A549 treated with DMSO at 1 μM for 4 hours (cell line): ENCODE measurements around the gene CCDC97. TPM values are rescaled to one million over a fixed set of nuclear protein-coding genes. Genes with fewer than 3 reads are reported as not detected.

Experiments
- total RNA-seq: library from RNA; stranded (reverse); fragments of 200-300 nt; extraction: Qiagen RNA extraction; gene quantifications from 5 replicates; pipeline ENCODE4 v1.2.3, GENCODE V29; 2022; ENCODE audit warnings: low read depth

CCDC97 gene
- 33.4 to 46.6 TPM (median 39.1 TPM) in 5 replicates for total RNA-seq

DNA sequence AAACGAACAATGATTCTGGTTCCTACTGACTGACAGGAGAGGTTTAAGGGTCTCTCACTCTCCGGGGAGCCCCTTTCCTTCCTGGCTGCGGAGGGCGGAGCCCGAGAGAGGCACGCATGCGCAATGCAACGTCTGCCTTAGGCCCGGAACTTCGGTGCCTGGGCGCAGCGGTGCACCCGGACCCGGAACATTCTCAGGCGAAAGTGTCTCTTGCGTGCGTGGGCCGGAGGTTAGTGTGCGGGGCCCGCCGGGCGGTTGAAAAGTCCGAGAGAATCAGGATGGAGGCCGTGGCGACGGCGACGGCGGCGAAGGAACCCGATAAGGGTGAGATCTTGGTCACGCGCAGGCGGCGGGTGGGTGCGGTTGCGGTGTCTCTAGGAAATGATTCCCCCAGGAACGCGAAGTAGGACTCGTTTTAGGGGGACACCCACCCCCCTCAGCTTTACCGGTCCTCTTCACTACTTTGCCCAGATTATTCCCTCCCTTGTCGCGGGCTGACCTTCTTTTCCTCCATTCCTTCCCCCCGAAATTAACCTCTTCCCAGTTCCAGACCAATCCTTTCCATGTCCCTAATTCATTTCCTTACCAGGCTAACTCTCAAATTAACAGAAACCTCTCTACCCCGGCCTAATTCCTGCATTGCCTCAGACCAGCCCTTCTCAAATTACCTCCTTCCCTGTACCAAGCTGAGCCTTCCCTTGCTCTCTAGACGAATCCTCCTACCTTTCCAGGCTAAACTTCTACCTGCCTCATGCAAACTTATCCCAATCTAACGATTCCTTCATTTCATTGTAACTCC, at the start of gene CCDC97:
CCDC97 (plus strand) TSS at position 140 of the 799 bp plus-strand sequence; CDS start at position 279, 139 bp downstream.

DNA sequence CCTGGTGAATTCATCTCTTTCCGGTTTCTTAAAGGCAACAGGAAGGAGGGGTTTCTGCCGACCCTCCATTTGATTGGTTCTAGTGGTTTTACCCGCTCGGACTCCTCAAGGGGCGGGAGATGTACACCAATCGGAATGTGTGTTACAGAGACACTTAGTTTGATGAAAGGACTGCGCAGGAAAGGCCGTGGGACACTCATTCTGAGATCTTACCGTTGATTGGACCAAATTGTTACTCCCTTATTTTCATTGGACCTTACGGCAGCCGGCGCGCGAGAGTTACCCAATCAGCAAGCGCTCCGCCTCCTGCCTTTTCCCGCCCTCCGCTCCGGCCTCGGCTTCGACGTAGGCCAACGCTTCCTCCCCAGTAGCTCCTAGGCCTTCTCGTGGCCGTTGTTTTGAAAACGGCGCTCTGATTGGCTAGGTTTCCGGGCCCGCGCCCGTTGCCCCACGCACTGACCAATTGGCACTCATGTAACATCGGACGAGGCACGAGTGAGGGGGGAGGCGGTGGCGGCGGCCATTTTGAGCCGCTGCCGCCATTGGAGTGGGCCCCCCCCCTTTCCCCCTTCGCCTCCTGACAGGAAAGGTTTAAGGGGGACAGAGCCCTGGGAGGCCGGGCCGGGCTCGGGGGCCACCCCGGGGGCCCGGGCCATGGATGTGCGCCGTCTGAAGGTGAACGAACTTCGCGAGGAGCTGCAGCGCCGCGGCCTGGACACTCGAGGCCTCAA, 46.0 kb upstream of the CCDC97 start, which contains the start of gene HNRNPUL1:
HNRNPUL1 (plus strand) TSS at position 523 of the 731 bp plus-strand sequence; CDS start at position 655, 132 bp downstream.

DNA sequence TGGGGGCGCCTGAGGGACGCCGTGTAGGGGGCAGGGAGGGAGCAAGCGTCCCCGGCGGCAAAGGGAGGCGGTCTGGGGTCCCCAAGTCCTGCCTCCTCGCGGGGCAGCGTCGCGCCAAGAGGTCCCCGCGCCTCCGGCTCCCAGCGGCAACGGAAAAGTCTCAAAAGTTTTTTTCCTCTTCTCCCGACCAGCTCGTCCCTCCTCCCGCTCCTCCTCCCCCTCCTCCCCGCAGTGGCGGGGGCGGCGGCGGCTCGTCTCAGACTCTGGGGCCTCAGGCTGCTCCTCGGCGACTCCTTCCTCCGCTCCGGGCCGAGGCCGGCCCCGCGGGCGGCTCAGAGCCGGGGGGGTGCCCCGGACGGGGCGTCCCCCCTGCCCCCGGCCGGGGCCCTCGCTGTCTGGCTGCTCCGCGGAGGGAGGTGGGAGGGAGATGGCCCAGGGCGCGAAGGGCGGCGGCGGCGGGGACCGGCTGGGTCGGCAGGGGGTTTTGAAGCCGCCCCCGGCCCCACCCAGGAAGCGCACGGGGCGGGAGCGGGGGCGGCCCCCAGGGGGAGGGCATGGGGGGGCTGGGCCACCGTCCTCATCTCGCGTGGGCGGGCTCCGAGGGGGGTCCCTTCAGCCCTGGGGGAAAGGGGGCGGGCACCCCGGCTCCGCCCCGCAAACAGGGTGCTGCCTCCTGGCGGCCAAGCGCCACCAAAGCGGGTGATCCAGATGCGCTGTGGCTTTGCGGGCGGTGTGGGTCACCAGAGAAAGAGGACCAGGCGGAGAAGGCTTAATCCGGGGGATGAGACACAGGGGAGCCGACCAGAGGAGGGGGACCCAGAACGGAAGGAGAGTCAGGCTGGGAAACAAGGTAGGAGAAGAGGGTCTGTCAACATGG, 43.7 kb downstream of the CCDC97 start, which contains the start of gene TGFB1:
TGFB1 (minus strand) TSS at position 457 of the 877 bp plus-strand sequence. CDS start 878 bp downstream, outside the sequence.

DNA sequence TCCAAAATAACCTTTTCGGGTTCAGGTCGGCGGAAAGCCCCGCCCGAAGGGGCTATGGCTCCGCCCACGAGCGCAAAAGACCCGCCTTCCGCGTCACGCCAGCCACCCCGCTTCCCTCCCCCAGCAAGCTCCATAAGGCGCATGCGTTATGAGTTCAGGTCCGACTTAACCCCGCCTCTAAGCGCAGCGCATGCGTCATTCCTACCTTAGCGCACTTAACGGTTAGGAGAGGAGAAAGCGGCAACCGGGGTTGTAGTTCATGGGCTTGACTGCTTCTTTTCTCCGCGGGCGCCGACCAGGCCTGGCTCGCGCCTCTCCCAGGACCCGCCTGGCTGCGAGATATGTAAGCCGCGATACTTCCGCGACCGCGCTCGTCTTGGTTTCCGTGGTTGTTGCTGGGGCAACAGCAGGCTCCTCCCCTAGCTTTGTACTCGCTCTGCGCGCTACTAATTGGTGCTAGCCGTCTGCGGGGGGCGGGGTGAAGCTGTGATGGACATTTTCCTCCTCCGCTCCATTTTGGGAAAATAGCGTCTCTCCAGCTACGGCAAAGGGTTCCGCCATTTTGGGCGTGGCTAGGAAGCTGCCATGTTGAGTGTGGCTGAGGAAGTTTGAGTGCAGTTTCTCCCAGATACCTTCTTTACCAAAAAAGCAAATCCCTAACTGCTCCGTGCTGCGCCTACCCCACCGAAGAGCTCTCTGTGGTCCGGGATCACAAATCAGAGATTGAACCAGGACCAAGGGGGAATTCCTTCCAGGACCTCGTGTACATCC, 54.0 kb downstream of the CCDC97 start, which contains the start of gene B9D2:
B9D2 (minus strand) TSS at position 397 of the 771 bp plus-strand sequence. CDS start 630 bp downstream, outside the sequence.

Other genes with a start within 250 kb of the CCDC97 start
- not detected in 5 replicates for gene CYP2A13, start 221.7 kb upstream of the CCDC97 start, total RNA-seq
- gene CYP2F1, start 195.7 kb upstream of the CCDC97 start, total RNA-seq: not detected in 5 replicates
- 25.7 to 32.0 TPM (median 28.7 TPM) in 5 replicates for gene CYP2S1, start 117.0 kb upstream of the CCDC97 start, total RNA-seq
- 139 to 161 TPM (median 160 TPM) in 5 replicates for gene AXL, start 90.9 kb upstream of the CCDC97 start, total RNA-seq
- 312 to 351 TPM (median 317 TPM) in 5 replicates for gene HNRNPUL1, start 45.8 kb upstream of the CCDC97 start, total RNA-seq
- gene TGFB1, start 43.8 kb downstream of the CCDC97 start, total RNA-seq: 125 to 172 TPM (median 143 TPM) in 5 replicates
- gene B9D2, start 54.0 kb downstream of the CCDC97 start, total RNA-seq: 29.1 to 32.7 TPM (median 32.2 TPM) in 5 replicates
- 2.5 to 4.7 TPM (median 4.0 TPM) in 5 replicates for gene TMEM91, start 66.4 kb downstream of the CCDC97 start, total RNA-seq
- 85.7 to 104 TPM (median 93.2 TPM) in 5 replicates for gene EXOSC5, start 87.2 kb downstream of the CCDC97 start, total RNA-seq
- gene BCKDHA, start 87.6 kb downstream of the CCDC97 start, total RNA-seq: 33.0 to 54.6 TPM (median 39.5 TPM) in 5 replicates
- gene B3GNT8, start 117.2 kb downstream of the CCDC97 start, total RNA-seq: 0.08 to 0.11 TPM (median 0.09 TPM) in 3 of 5 replicates, not detected in the others
- gene DMAC2, start 129.7 kb downstream of the CCDC97 start, total RNA-seq: 101 to 128 TPM (median 110 TPM) in 5 replicates
- not detected in 5 replicates for gene ERICH4, start 133.0 kb downstream of the CCDC97 start, total RNA-seq